Stimulated activated CD8-positive, alpha-beta memory T cell treated with anti-CD3 and anti-CD28 coated beads, Interleukin-2, amount 100 ng/mL, for 1 hour (primary cell): ENCODE results near the gene ICAM2.
A peak's percentile ranks its signal among the peaks of the same experiment; 100 is the strongest.
"Not testable (repeated sequence)": the region's sequence is repeated elsewhere in the genome, so short reads cannot be mapped to it uniquely, and the experiment has no call there.

Source experiments
- DNase-seq, 2 donors: peaks; one replicate each; pipeline ENCODE4 v3.0.0-alpha.2; 2020; ENCODE audit warnings: low read depth in 2 of 2

ICAM2 gene

DNA sequence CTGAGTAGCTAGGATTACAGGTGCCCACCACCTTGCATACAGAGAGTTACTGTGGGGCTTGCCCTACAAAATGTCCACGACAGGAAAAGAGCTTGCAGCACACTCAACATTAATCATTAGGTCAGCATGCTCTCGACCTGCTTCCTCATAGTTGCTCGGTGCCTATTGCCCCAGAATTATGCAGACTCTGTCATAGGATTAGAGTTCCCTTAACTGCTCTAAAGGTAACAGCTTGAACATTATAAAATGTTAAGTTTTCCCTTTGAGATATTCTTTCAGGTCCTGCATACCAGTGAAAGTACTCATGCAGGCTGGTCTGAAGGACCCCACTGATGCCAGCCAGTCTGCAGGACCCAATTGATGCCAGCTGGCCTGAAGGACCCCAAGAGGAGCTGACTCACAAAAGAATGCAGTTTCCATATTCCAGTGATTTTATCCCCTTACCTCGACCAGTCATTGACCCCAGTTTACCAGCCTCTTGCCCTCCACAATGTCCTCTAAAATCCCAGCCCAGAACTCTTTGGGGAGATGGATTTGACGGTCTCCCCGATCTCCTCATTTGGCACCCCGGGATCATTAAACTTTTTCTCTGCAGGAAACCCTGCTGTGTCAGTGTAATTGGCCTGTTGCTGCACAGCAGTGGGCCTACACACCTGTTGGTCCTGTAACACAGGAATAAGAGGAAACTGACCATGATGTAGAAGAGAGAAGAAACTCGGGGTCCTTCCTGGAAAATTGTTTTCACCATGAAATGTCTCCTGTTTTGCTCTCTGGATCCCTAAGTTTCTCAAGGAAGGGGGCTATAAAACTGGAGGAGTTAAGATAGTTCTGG lies 10.6 kb downstream of the ICAM2 start:
- no peak for DNase-seq

- no peak for DNase-seq
Observed at GRCh38 chr17:64008830-64009229, 11.6 kb downstream of the ICAM2 start.

- no peak for DNase-seq
Observed at GRCh38 chr17:64008346-64008745, 12.1 kb downstream of the ICAM2 start.

DNA sequence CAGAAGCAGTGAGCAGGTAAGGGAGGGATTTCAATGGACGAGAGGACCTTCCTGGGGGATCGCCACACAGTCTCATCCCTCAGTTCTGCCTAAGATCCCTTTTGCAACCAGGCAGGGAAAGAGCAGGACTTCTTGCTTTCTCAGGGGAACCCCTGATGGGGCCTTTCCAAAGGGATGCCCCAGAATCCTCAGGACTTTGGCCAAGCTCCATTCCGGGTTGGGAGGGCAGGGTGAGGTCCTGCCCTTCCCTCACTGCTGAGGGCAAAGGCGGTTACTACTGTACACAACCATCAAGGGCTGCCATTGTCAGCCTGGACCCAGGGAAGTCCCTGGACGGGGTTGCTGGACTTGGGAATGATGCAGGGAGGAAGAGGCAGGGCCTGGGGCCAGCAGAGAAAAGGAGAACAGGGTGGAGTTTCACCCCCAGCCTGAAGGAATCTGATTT lies 12.6 kb downstream of the ICAM2 start:
- DNase-seq, result no peak

- DNase-seq, result not testable (repeated sequence)
Observed at GRCh38 chr17:64007089-64007837, 13.2 kb downstream of the ICAM2 start.

GRCh38 chr17:64006361-64007088 lies 13.9 kb downstream of the ICAM2 start:
- DNase-seq, result no peak

DNA sequence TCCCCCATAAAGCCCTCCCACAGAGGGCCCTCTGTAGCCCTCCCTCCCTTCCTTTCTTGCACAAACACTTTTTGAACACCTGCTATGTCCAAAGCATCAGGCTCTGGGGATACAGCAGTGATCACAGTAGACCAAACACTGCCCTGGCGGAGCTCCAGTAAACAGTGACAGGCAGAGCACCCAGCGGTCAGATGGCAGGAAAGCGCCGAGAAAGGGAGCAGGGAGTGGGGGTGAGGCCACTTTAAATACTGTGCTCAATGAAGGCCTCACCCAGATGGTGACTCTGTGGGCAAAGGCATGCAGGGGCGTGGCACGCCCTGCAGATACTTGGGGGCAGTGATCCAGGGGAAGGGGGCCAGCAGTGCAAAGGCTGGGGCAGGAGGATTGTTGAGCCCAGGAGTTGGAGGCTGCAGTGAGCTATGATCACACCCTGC lies 14.7 kb downstream of the ICAM2 start:
- no peak for DNase-seq

GRCh38 chr17:64004903-64005733 lies 15.3 kb downstream of the ICAM2 start:
- DNase-seq, result no peak

GRCh38 chr17:64004218-64004770 lies 16.1 kb downstream of the ICAM2 start:
- no peak for DNase-seq

DNA sequence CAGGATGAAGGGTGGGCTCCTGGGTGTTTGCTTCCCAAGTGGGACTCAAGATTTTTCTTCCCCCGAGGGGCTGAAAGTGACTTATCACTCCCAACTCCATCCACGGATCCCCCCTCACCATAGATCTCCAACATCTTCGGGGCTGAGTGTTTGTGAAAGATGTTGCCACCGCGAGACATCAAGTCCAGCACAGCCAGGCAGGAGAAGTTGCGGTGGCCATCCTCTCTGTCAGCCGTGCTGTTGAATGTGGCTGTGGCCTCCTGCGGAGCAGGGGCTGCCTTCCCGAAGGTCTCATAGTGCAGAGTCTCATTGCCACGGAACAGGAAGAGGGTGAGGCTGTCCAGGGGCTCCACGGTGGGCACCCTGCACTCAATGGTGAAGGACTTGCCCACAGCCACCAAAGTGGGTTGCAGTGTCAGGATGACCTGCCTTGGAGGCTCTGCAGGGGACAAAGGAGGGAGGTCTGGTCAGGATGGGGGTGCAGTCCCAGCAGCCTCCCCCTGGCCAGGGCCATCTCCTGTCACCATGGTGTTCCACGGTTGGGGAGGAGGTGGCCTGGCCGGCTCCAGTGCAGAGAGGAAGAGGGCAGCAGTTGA lies 16.8 kb downstream of the ICAM2 start:
- no peak for DNase-seq

DNA sequence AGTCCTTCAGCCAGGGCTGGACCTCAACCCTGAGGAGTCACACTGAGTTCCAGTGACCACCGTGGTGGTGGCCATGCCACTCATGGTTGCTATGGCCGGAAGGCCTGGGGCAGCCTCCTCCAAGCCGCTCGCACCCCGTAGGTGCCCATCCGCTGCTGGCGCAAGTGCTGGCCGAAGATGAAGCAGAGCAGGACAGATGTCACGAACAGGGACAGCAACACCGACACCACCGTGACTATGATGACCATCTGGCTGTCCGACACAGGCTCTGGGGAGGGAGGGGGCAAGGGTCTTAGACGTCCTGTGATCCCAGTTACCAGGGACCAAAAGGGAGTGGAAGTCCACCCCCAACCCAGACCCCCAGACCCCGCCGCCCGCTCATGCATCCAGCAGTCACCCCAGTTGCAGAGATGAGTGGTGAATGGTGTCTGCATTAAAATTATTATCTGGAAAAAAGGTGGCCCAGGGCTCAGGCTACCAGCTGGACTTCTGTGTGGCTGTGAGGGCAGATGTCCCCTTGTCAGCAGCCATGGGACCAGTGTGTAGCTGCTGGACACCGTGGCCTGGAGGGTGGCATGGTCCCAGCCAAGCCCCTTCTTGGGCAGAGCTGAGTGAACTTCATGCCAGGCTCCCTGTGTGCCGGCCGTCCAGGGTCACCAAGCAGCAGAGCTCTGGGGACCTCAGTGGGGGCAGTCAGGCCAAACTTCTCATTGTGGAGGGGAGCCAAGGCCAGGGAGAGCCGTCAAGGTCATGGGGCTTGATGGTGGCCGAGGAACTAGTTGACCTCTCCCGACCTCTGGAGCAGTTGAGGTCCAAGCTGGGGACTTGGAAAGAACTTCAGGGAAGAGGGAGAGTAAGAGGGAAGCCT lies 17.5 kb downstream of the ICAM2 start:
- no peak for DNase-seq

DNA sequence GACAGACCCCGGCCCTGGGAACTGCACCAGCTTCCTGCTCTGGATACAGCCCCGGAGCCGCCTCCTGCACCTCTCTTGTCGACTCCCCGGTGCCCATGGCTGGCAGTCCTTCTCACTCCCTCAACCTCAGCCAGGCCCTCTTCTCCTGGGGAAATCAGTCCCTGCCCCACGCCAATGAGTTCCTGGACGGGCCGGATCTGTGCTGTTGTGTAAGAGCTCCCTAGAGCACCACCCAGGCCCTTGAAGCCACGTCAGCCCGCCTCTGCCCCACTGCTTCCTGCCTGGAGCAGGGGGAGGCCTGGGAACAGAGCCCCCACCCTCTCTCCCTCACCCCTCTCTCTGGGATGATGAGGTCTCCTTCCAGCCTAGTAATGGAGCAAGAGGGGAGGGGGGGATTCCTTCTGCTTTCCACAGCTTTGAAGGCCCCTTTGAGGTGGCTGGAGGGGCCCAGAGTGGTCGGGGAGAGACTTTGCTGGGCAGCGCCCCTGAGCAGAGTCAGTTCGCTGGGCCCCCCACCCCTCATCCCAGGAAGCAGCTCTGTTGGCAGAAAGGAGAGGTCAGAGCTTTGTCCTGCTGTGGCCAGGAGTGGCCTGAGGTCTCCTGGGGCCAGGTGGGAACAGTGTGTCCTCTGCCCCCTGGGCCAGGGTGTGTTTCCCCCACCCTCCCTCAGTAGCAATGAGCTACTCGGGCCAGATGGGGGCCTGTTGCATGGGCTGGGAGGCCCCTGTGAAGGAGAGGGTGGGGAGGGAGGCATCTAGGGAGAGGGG lies 18.5 kb downstream of the ICAM2 start:
- no peak for DNase-seq

GRCh38 chr17:64001091-64001579 lies 19.3 kb downstream of the ICAM2 start:
- DNase-seq, result no peak

- DNase-seq, result no peak
Observed at GRCh38 chr17:63999680-64000531, 20.5 kb downstream of the ICAM2 start.

GRCh38 chr17:63998721-63999679 lies 21.4 kb downstream of the ICAM2 start:
- DNase-seq, result no peak

DNA sequence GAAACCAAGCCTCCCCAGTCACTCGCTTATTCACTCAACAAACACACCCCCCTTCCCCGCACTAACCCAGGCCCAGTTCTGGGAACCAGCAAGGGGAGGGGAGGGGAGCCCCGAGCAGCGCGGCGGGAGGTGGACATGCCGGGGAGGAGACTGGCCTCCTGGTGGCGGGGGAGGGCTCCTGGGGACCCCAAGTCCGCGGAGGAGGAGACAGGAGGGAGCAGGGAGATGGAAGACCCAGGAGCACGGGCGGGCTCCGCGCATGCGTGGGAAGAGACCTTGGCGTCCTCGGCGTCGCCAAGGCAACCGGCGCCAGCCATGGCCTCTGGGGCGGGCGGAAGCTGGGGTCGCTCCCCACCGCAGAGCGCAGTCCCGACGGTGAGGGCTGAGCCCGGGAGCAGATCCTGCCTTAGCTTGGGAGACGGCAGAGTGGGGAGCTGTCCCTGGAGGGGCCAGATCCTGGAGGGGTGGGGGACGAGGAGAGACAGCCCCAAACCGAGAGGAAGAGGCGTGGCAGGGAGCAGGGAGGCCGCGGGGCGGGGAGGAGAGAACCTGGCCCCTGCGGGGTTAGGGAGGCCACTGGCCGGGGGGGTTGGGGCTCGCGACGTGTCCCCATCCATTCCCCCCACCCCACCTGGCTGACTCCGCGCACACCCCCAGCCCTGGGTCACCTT lies 22.2 kb downstream of the ICAM2 start, which contains the start of gene PRR29:
PRR29 (plus strand) TSS at position 302 of the 671 bp plus-strand sequence; CDS start at position 316, 14 bp downstream.
- DNase-seq, result peak; percentile 48 to 64
